Activated T-helper 1 cell treated with anti-CD3 and anti-CD28 coated beads, Interleukin-2, amount 50 U/mL, for 16 hours (primary cell): ENCODE results near the gene PKNOX2.

Experiments used
- DNase-seq, 2 donors: peaks; one replicate each; pipeline ENCODE4 v3.0.0-alpha.2; 2020; ENCODE audit warnings: low read depth in 1 of 2, low spot score in 1 of 2

The PKNOX2 gene

GRCh38 chr11:125401746-125402145 is 237.2 kb downstream of the PKNOX2 start:
- DNase-seq = no peak

- no peak for DNase-seq
These were observed 237.9 kb downstream of the PKNOX2 start for GRCh38 chr11:125402435-125402834.

DNA sequence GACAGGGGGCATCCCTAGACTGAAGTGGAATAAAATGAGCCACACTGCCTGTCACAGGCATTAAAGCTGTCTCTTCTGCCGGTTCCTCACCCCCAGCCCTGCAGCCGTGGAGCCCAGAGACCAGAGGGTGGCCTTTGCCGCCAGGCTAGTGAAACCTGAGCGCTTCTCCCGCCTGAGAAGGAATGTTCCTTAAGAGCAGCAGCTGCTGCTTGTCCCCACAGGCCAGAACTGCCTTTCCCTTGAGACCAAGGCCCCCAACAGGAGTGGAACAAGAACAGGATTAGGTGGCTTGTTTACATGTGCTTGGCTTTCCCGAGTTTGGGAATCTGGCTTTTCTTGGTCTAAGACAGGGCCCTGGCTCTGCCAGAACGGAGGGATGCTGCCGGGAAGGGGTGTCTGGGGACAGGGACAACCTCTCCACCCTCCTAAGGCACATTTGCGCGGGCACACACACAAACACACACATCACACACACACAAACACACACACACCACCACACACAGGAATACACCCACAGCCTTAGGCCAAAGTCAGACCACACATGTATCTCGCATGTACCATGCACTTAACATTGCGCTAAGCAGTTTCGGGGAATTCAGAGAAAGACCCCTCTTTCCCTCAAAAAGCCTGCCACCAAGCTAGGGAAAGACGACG is 239.7 kb downstream of the PKNOX2 start:
- DNase-seq = no peak

GRCh38 chr11:125404811-125405790 is 240.6 kb downstream of the PKNOX2 start:
- DNase-seq = peak; percentile 44 to 49

DNA sequence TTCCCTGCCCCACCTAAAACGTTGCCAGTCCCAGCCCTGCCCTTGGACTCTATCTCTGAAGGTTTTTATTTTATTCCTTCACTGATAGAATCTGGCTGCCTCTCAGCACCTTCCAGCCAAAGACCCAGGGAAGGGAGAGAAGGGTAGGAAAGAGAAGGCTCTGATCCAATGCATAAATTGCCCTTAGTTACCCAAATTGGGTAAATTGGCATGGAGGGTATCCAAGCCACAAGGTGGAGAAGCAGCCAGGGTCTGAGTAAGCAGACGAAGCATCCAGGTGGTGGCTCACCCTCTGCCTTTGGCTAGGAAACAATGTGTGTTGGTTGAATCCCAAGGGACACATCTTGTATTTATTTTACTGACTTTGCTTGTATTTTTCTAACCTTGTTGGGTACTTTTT is 242.5 kb downstream of the PKNOX2 start:
- DNase-seq = no peak

GRCh38 chr11:125408311-125408711 is 243.8 kb downstream of the PKNOX2 start:
- DNase-seq = no peak

- no peak for DNase-seq
These were observed 245.5 kb downstream of the PKNOX2 start for GRCh38 chr11:125410091-125410490.

GRCh38 chr11:125412177-125412496 is 247.6 kb downstream of the PKNOX2 start:
- no peak for DNase-seq

DNA sequence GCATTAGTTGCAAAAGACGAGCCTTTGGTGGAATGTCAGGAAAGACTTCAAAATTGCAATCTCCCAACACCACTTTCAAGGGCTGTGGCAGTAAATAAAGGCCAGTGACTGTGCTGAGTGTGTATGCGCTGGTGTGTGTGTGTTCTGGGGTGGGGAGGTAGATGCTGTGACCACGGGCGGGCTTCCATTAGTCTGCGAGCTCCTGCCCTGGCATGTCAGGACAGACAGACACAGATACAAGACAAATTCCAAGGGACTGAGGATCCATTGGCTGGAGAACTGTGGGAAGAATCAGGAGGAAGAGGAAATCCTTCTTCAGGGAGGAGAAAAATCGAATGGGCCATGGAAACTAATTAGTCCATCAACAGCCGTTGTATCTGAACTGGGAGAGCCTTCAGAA is 248.0 kb downstream of the PKNOX2 start:
- no peak for DNase-seq

DNA sequence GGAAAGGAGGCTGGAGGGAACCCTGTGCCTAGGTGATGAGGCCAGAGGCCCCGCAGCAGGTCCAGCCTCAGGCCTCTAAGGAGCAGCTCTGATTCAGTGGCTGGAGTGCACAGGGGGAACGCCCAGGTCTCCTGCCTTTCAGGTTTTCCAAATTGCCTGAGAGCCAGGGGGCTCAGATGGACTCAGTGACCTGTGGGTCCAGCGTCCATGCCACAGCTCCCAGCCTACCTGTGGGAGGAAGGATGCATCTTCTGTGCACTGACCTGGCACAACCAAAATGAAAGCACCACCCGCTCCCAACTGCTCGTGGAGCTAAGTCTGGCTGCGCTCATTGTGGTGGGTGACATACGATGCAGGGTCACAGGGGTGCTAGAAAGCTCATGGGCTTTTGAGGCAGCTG is 248.7 kb downstream of the PKNOX2 start:
- no peak for DNase-seq

- DNase-seq = no peak
These were observed 249.6 kb downstream of the PKNOX2 start for GRCh38 chr11:125414121-125414520.

- DNase-seq = no peak
These were observed 252.7 kb downstream of the PKNOX2 start for GRCh38 chr11:125416981-125417935.

DNA sequence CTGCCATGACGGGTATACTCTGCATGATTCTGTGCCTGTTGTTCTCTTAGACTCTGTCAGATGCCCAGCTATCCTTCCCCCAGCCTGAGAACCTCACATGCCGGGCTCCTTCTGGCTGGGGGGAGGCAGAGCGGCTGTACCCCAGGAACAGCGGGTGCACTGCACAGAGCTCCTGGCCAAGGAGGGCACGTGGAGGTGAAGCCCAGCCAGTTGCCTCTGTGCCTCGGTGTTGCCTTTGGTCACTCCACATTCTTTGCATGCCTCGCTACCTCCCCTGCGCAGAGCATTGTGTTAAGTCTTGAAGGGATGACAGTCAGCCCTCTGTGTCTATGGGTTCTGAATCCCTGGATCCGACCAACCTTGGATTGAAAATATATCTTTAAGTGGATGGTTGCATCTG is 253.8 kb downstream of the PKNOX2 start:
- DNase-seq = no peak

DNA sequence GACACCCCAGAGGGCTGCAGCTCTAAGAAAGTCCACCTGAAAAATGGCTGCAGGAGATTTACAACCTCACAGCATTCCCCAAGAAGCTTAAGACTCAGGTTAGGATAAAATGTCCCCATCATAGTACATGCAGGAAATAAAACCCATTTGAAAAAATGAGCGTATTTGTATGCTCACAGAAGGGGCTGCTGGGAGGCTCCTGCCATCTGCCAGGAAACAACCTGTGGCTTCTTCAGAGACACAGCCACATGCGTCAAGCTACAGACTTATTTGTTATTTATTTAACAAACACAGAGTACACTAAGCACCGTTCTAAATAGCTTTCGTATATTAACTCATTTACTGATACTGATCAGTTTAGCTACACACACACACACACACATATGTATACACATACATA is 258.1 kb downstream of the PKNOX2 start:
- no peak for DNase-seq

- no peak for DNase-seq
These were observed 258.8 kb downstream of the PKNOX2 start for GRCh38 chr11:125423247-125423849.

GRCh38 chr11:125425601-125426000 is 261.1 kb downstream of the PKNOX2 start:
- DNase-seq = no peak

DNA sequence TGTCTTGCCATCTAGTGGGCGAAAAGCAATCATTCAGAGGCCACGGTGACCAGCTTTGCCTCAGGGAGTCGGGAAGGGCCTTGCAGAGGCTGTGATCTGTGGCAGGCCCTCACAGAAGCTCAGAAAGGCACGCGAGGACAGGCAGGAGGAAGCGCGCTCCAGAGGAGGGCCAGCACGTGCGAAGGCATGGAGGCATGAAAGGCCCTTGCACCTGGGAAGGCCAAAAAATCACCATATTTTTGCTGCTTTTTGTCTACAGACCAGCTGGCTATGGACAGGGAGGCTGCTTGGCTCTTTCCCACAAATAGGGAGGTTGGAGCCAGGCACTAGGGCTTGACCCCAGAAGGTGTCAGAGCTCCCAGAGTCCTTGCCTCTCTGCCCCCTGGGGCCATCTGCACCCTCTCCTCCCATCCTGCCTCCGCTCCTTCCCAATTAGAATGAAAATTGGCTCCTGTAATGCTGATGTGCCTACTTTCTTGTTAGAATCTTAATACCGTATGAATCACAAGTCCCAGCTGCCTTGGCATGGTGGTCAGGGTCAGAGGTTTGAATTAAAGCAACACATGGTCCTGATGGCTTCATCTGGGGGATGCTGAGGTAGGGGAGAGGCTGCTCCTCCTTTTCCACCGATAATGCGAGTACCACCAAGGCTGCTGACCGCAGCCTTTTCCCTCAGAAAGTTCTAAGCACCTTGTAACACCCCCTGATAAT is 262.4 kb downstream of the PKNOX2 start:
- DNase-seq = no peak

DNA sequence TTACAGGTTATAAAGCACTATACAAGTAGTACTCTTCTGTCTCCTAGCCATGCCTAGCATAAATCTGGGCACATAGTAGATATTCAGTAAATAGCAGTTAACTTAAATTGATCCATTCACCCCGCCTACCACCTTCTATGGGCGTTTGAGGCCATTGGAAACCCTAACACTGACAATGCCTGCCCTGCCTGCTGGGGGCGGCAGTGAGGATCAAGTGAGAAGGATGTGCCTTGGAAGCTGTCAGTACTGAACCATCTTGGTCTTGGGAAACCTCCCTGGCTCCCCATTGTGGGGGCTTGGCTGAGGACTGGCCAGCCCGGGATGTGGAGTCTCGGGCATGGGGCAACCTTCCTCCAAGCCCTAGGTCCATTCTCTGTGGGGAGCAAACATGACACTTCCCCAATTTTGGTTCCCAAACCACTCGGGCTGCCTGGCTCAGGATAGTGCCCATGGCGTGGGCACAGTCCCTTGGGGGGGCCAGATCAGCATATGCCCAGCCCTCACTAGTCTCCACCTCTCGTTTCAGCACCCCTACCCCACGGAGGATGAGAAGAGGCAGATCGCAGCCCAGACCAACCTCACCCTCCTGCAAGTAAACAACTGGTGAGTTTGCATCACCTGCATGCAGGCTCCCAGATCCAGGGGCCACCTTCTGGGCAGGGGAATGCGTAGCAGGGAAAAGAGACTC is 264.1 kb downstream of the PKNOX2 start:
- DNase-seq = no peak

DNA sequence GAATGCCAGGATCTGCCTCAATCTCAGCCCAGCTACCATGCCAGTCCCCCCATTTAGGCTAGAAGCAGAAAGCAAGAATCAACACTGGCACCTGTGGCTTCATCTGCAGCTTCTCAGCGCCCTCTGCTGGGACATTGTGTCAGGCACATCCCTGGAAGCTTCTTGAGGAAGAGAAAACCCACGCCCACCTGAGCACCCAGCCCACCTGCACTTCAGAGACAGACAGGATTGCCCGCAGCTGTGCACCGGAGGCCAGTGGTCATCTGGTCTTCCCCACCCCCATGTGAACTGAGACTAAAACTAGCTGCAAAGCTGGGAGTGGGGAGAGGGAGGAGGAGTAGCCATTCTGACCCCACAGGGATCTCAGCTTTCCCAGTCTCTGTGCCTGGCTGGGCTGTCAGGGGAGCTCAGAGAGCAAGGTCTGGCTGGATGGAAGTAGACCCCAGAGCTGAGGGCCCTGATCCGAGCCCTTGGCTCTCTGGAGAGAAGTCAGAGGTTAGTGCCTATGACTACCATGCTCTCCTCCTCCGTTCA is 264.7 kb downstream of the PKNOX2 start:
- no peak for DNase-seq
